Endothelial cell of umbilical vein (primary cell): ENCODE data around the gene GLB1L. TPM values are rescaled to one million over a fixed set of nuclear protein-coding genes. Genes with fewer than 3 reads are reported as not detected.

Source experiments
- BruUV-seq: library from RNA; stranded (reverse); fragments of 400-500 nt; replicated peaks from 2 replicates; lab custom pipeline; 2021; lab: Mats Ljungman, UMichigan
- CTCF ChIA-PET: fragments of 300-600, 350-600 bp; sonication (Branson Sonifier 250); formaldehyde crosslinking; loops from one replicate; lab custom pipeline; 2021; ENCODE audit warnings: antibody characterized with exemption, inconsistent platforms; lab: Charles Lee
- POLR2A ChIA-PET: fragments of 300-600, 350-600 bp; sonication (Branson Sonifier 250); formaldehyde crosslinking; loops from one replicate; lab custom pipeline; 2021; ENCODE audit warnings: antibody characterized with exemption, inconsistent platforms; lab: Charles Lee
- DNase-seq: peaks from one replicate; pipeline ENCODE4 v3.0.0-alpha.2; 2011; ENCODE audit warnings: low read depth, low spot score
- FAIRE-seq: peaks from 2 replicates; lab custom pipeline; 2011; peaks lifted over from hg19 to GRCh38; lab: Jason Lieb, UNC
- H2AFZ ChIP-seq: 2 replicates; pipeline ENCODE4 v1.6.0; 2012; ENCODE audit warnings: low read depth, low read length, control low read depth, inconsistent platforms
- H3K27ac ChIP-seq: 2 replicates; pipeline ENCODE4 v1.5.1; 2011; ENCODE audit warnings: low read depth, mild to moderate bottlenecking, control low read depth, low read length, moderate library complexity; ENCODE audit not compliant: insufficient read depth
- H3K27me3 ChIP-seq, 2 experiments: 2 replicates each; pipeline versions ENCODE4 v1.6.0 to v1.6.1; 2011; ENCODE audit warnings: low read length in 2 of 2, mixed read lengths in 1 of 2; ENCODE audit not compliant: control insufficient read depth in 2 of 2, insufficient read depth in 2 of 2
- H3K36me3 ChIP-seq, 2 experiments: 2 replicates in 1 of 2; 3 replicates in 1 of 2; pipeline ENCODE4 v1.5.1; 2011; ENCODE audit warnings: low read length in 2 of 2, mild to moderate bottlenecking in 1 of 2, moderate library complexity in 1 of 2; ENCODE audit not compliant: control insufficient read depth in 2 of 2, insufficient read depth in 2 of 2; ENCODE audit errors: extremely low read depth in 1 of 2
- H3K4me1 ChIP-seq: 3 replicates; pipeline ENCODE4 v1.5.1; 2011; ENCODE audit warnings: mild to moderate bottlenecking, low read length; ENCODE audit not compliant: control insufficient read depth, insufficient read depth; ENCODE audit errors: extremely low read depth
- H3K4me2 ChIP-seq: 2 replicates; pipeline ENCODE4 v1.6.1; 2011; ENCODE audit warnings: low read length, control low read depth, mixed read lengths; ENCODE audit not compliant: insufficient read depth
- H3K4me3 ChIP-seq, 3 experiments: fragments of 200-600 bp in 1 of 3; sonication (generic), shearing (Covaris generic) in 1 of 3; replicated peaks in 1 of 3; 2 replicates each; pipeline ENCODE4 v1.5.1; 2011 to 2016; ENCODE audit warnings: control low read depth in 3 of 3, low read length in 3 of 3, mild to moderate bottlenecking in 2 of 3, inconsistent platforms in 1 of 3, low read depth in 1 of 3, moderate library complexity in 1 of 3; ENCODE audit not compliant: insufficient read depth in 1 of 3
- H3K79me2 ChIP-seq: 2 replicates; pipeline ENCODE4 v1.6.0; 2012; ENCODE audit warnings: low read length, inconsistent platforms; ENCODE audit not compliant: control insufficient read depth, insufficient read depth
- H3K9ac ChIP-seq: replicated peaks from 2 replicates; pipeline ENCODE3; 2011; ENCODE audit warnings: low read length, control low read depth; ENCODE audit not compliant: insufficient read depth; ENCODE audit errors: extremely low read depth
- H3K9me1 ChIP-seq: replicated peaks from 3 replicates; pipeline ENCODE4 v1.6.0; 2011; ENCODE audit warnings: mild to moderate bottlenecking, low read length; ENCODE audit not compliant: control insufficient read depth, insufficient read depth; ENCODE audit errors: extremely low read depth
- H3K9me3 ChIP-seq: replicated peaks from 2 replicates; pipeline ENCODE4 v1.5.1; 2012; ENCODE audit warnings: low read length, inconsistent platforms; ENCODE audit not compliant: control insufficient read depth, insufficient read depth
- H4K20me1 ChIP-seq: replicated peaks from 2 replicates; pipeline ENCODE3; 2011; ENCODE audit warnings: mild to moderate bottlenecking, low read length; ENCODE audit not compliant: control insufficient read depth, insufficient read depth; ENCODE audit errors: extremely low read depth
- EZH2 ChIP-seq: IDR thresholded peaks from 2 replicates; pipeline ENCODE4 v1.6.1; 2012; ENCODE audit warnings: borderline replicate concordance, low read depth, mild to moderate bottlenecking, moderate library complexity, low read length, inconsistent platforms; ENCODE audit not compliant: severe bottlenecking
- FOS ChIP-seq: IDR thresholded peaks from 2 replicates; pipeline ENCODE4 v1.6.1; 2011; ENCODE audit warnings: mild to moderate bottlenecking, low read length, moderate library complexity, borderline replicate concordance; ENCODE audit not compliant: insufficient read depth
- GATA2 ChIP-seq: IDR thresholded peaks from 2 replicates; pipeline ENCODE4 v1.7.0; 2011; ENCODE audit warnings: low read depth, mild to moderate bottlenecking, moderate library complexity, mixed read lengths, low read length; ENCODE audit not compliant: insufficient read length, insufficient read depth
- JUN ChIP-seq: IDR thresholded peaks from 2 replicates; pipeline ENCODE4 v1.6.1; 2011; ENCODE audit warnings: borderline replicate concordance, low read depth; ENCODE audit not compliant: insufficient read length, insufficient read depth
- MAX ChIP-seq: IDR thresholded peaks from 2 replicates; pipeline ENCODE4 v1.6.1; 2011; ENCODE audit not compliant: insufficient read depth, insufficient read length
- MYC ChIP-seq: IDR thresholded peaks from one replicate; pipeline ENCODE4 v1.6.1; 2011; ENCODE audit warnings: mild to moderate bottlenecking, low read depth, low read length
- POLR2A ChIP-seq: IDR thresholded peaks from 2 replicates; pipeline ENCODE4 v1.6.1; 2012; ENCODE audit warnings: low read depth, mild to moderate bottlenecking, control low read depth, low read length
- POLR2AphosphoS5 ChIP-seq: IDR thresholded peaks from 2 replicates; pipeline ENCODE4 v1.6.1; 2012; ENCODE audit warnings: low read depth, mild to moderate bottlenecking, control low read depth, low read length, moderate library complexity; ENCODE audit not compliant: insufficient read depth
- dilution Hi-C: fragments of 300-500 bp; cut with MboI; formaldehyde crosslinking; loops from one replicate; pipeline ENCODE4 v1.15.0; 2019; ENCODE audit warnings: low sequenced_read_pairs; ENCODE audit not compliant: extremely low pct_ligation_motif_present
- intact Hi-C: fragments of 100-400 bp; cut with micrococcal nuclease; formaldehyde crosslinking; loops from one replicate; pipeline ENCODE4 v1.10.0; 2022
- polyA plus RNA-seq, 4 experiments: library from polyadenylated mRNA; depleted of rRNA in 3 of 4; stranded (reverse) in 3 of 4; unstranded in 1 of 4; fragments of >200 nt; gene quantifications; 2 replicates each; pipeline versions ENCODE4 v1.2.1 to v1.2.3, GENCODE V29; 2011 to 2012; ENCODE audit warnings: missing spikeins in 1 of 4
- total RNA-seq: library from RNA; stranded (reverse); gene quantifications from 2 replicates; pipeline ENCODE4 v1.2.3, GENCODE V29; 2021
- TF ChIP-seq, protein P1 (sequence below), 2 donors: IDR thresholded peaks; 1 replicate in 1 of 2; 2 replicates in 1 of 2; pipeline ENCODE4 v1.5.1; 2011; ENCODE audit warnings: low read length in 2 of 2, mild to moderate bottlenecking in 2 of 2, moderate library complexity in 2 of 2, control low read depth in 1 of 2, inconsistent platforms in 1 of 2, low read depth in 1 of 2; ENCODE audit not compliant: insufficient read depth in 1 of 2; ENCODE audit errors: extremely low read depth in 1 of 2

The GLB1L gene
- total and polyA plus RNA-seq, 2 donors (not counting 3 experiments of a cell fraction or from before 2014, with no cell fraction given), result 9.2 to 11.9 TPM

- POLR2A ChIA-PET, result interaction anchor here (0.8 to 1.5 kb wide), 4 partner anchors 21 to 33 kb away, joined by 3 to 7 read pairs (median 3); partner anchors contain the start of genes ANKZF1, ATG9A and DNAJB2
- Histone ChIP-seq H3K9me1 (no peaks in the 10 kb centered on the region), H4K20me1 (no peaks in the 10 kb centered on the region), H2AFZ (no peak overlapping the region), H3K4me2 (no peak overlapping the region), H3K9ac (peak overlapping the region; percentile 49), H3K4me3 (no peak overlapping the region), H3K27ac (peak overlapping the region; percentile 75), H3K4me1 (peaks cover 46% of the 10 kb centered on the region), H3K27me3 (peaks cover 8% of the 10 kb centered on the region in 2 experiments), H3K79me2 (peaks cover 15% of the 10 kb centered on the region), H3K9me3 (no peaks in the 10 kb centered on the region), H3K36me3 (peaks cover 2% of the 10 kb centered on the region in 2 experiments)
- CTCF ChIA-PET, result interaction anchor here (1.3 to 3.3 kb wide), 5 partner anchors 11 to 270 kb away, joined by 3 to 25 read pairs (median 8); partner anchors contain the start of gene DNAJB2
- FAIRE-seq, result no peak
- dilution Hi-C loops, result no loop called here
- intact Hi-C loops, result no loop called here
- no TSS peak for BruUV-seq
- TF ChIP-seq MYC (no peak), FOS (no peak), JUN (no peak), POLR2AphosphoS5 (no peak), GATA2 (no peak), EZH2 (no peak), MAX (no peak), POLR2A (no peak)
- TF ChIP-seq, protein P1, sequence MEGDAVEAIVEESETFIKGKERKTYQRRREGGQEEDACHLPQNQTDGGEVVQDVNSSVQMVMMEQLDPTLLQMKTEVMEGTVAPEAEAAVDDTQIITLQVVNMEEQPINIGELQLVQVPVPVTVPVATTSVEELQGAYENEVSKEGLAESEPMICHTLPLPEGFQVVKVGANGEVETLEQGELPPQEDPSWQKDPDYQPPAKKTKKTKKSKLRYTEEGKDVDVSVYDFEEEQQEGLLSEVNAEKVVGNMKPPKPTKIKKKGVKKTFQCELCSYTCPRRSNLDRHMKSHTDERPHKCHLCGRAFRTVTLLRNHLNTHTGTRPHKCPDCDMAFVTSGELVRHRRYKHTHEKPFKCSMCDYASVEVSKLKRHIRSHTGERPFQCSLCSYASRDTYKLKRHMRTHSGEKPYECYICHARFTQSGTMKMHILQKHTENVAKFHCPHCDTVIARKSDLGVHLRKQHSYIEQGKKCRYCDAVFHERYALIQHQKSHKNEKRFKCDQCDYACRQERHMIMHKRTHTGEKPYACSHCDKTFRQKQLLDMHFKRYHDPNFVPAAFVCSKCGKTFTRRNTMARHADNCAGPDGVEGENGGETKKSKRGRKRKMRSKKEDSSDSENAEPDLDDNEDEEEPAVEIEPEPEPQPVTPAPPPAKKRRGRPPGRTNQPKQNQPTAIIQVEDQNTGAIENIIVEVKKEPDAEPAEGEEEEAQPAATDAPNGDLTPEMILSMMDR (IDR thresholded peaks at IDR 0.05; ENCODE audit: extremely low read depth in 1 of 2, insufficient read depth in 1 of 2, low read depth in 1 of 2, low read length in 2 of 2), result no peak
- DNase-seq, result no peak
Measured at GRCh38 chr2:219250049-219250781, 5.0 kb upstream of the GLB1L start.
